Ectodermal cell (in vitro differentiated cells): ENCODE data around the gene VANGL2.

ENCODE experiments used
- H3K27ac ChIP-seq: 2 replicates; pipeline ENCODE4 v1.7.0; 2013; ENCODE audit warnings: mild to moderate bottlenecking, low read depth, low read length; ENCODE audit not compliant: insufficient read depth, poor library complexity, severe bottlenecking
- H3K27me3 ChIP-seq: 2 replicates; pipeline ENCODE4 v1.7.0; 2013; ENCODE audit warnings: mild to moderate bottlenecking, low read length; ENCODE audit not compliant: insufficient read depth, control insufficient read depth, poor library complexity, severe bottlenecking
- H3K36me3 ChIP-seq: one replicate; pipeline ENCODE4 v1.7.0; 2013; ENCODE audit warnings: low read length; ENCODE audit not compliant: control insufficient read depth, insufficient read depth
- H3K4me1 ChIP-seq: one replicate; pipeline ENCODE4 v1.7.0; 2013; ENCODE audit warnings: low read length; ENCODE audit not compliant: control insufficient read depth, insufficient read depth
- H3K4me3 ChIP-seq: 2 replicates; pipeline ENCODE4 v1.7.0; 2013; ENCODE audit warnings: low read depth, low read length, control low read depth; ENCODE audit not compliant: insufficient read depth
- H3K9me3 ChIP-seq: 2 replicates; pipeline ENCODE4 v1.7.0; 2013; ENCODE audit warnings: mild to moderate bottlenecking, low read length, moderate library complexity; ENCODE audit not compliant: control insufficient read depth
- WGBS, 2 experiments: methylation state at CpG; one replicate each; pipeline ENCODE4 v1.1.7; 2013; ENCODE audit warnings: missing lambda C conversion rate in 2 of 2; 5-methylcytosine and 5-hydroxymethylcytosine counted together

The VANGL2 gene

GRCh38 chr1:160438317-160438918, 38.1 kb downstream of the VANGL2 start:
- H3K36me3 ChIP-seq = no peaks in the 10 kb centered on the region
- WGBS, 2 experiments = 91% methylated on average over 4 of the region's 4 CpGs
- H3K4me1 ChIP-seq = no peaks in the 10 kb centered on the region
- no peaks in the 10 kb centered on the region for H3K27me3 ChIP-seq
- no peak overlapping the region for H3K4me3 ChIP-seq
- H3K27ac ChIP-seq = no peak overlapping the region
- H3K9me3 ChIP-seq = no peaks in the 10 kb centered on the region

DNA sequence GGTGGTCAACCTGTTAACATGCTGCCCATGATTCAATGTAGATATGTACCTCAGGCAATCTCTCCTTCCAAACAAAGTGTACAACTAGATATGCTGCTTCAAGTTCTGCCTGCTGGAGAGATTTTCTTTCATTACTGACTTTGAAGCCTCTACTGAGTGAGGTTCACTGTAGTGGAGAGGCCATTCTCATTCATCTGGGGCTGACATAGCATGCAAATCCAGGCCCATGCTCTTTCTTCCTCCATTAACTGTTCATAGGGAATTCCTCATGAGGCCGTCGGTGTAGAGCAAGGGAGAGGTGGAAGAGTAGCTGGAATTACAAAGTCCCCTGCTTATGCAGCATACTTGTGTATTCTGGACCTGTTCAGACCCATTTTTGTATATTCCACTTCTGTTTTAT, 38.6 kb downstream of the VANGL2 start:
- Histone ChIP-seq H3K36me3 (no peaks in the 10 kb centered on the region), H3K4me3 (no peak overlapping the region), H3K9me3 (no peaks in the 10 kb centered on the region), H3K27me3 (no peaks in the 10 kb centered on the region), H3K4me1 (no peaks in the 10 kb centered on the region), H3K27ac (no peak overlapping the region)
- 87 to 92% methylated on average over 2 of the region's 2 CpGs for WGBS, 2 experiments

- no CpG with 5 or more reads among the region's 2 CpGs for WGBS, 2 experiments
- no peak overlapping the region for H3K27ac ChIP-seq
- no peaks in the 10 kb centered on the region for H3K36me3 ChIP-seq
Observed at GRCh38 chr1:160439718-160440117, 39.4 kb downstream of the VANGL2 start.

GRCh38 chr1:160446945-160447600, 46.7 kb downstream of the VANGL2 start:
- H3K4me1 ChIP-seq = no peaks in the 10 kb centered on the region
- no peak overlapping the region for H3K27ac ChIP-seq
- H3K27me3 ChIP-seq = no peaks in the 10 kb centered on the region
- no peak overlapping the region for H3K4me3 ChIP-seq
- WGBS, 2 experiments = 90 to 95% methylated on average over 5 to 6 of the region's 8 CpGs
- H3K9me3 ChIP-seq = no peaks in the 10 kb centered on the region
- no peaks in the 10 kb centered on the region for H3K36me3 ChIP-seq

More at GRCh38 chr1:160439718-160440117, 39.4 kb downstream of the VANGL2 start:
- Histone ChIP-seq H3K4me1 (no peaks in the 10 kb centered on the region), H3K4me3 (no peak overlapping the region), H3K27me3 (no peaks in the 10 kb centered on the region), H3K9me3 (no peaks in the 10 kb centered on the region)

DNA sequence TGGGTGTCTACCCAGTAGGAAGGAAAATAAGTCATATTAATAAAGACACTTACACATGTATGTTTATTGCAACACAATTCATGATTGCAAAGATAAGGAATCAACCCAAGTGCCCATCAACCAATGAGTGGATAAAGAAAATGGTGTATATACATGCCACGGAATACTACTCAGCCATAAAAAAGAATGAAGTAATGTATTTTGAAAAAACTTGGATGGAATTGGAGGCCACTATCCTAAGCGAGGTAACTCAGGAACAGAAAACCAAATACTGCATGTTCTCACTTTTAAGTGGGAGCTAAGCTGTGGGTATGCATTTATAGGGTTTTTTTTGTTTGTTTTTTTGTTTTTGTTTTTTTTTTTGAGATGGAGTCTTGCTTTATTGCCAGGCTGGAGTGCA, 49.1 kb downstream of the VANGL2 start:
- no peaks in the 10 kb centered on the region for H3K36me3 ChIP-seq
- no peaks in the 10 kb centered on the region for H3K9me3 ChIP-seq
- no peak overlapping the region for H3K4me3 ChIP-seq
- H3K27me3 ChIP-seq = no peaks in the 10 kb centered on the region
- 91 to 96% methylated on average over 2 of the region's 2 CpGs for WGBS, 2 experiments
- no peaks in the 10 kb centered on the region for H3K4me1 ChIP-seq
- no peak overlapping the region for H3K27ac ChIP-seq

DNA sequence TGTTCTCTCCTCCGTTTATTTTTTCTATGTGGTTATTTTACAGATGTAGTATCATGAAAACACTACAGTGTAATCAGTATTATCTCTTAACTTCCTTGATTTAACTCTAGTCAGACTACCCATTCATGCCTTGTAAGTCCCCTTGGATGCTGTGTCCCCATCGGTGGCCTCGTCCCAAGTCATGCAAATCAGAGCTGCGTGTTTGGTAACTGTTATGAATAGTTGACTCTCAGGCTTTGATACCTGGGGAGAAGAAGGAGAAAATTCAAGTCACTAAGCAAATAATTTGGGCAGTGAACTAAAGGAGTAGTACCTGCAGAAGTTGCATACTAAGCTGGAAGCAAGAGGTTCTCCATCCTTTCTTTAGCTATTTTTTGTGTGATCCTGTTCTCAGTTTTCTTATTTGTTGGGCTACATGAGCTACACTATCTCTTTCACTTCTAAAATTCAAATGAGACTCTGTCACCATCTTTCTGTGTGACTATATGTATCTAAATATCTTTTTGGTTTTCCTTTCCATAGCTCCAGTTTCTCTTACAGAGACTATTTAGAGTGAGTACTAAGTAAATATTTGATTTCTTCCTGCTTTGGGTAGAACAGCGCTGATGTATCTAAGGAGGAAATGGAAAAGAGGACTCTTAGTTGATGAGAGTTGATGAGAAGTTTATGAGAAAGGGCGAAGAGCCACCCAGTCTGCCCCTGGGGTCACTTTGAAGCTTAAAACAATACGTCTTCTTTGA, 50.9 kb downstream of the VANGL2 start:
- WGBS, 2 experiments = 91 to 93% methylated on average over 6 of the region's 7 CpGs
- Histone ChIP-seq H3K4me1 (no peaks in the 10 kb centered on the region), H3K27me3 (no peaks in the 10 kb centered on the region), H3K9me3 (no peaks in the 10 kb centered on the region), H3K27ac (no peak overlapping the region), H3K36me3 (no peaks in the 10 kb centered on the region), H3K4me3 (no peak overlapping the region)

DNA sequence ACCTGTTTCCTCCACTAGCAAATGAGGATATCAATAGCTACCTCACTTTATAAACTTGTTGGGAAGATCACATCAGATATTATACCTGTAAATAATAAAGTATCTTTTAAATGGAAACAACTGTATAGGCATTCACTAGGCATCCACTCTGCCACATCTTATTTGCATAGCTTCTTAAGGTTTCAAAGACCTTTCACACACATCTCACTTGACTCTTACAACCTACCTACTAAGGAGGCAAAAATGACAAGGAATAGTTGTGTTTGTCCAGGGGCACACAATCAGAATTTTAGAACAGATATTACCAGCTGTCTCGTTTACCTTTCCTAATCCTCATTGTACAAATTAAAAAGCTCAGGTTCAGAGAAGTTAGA, 51.5 kb downstream of the VANGL2 start:
- Histone ChIP-seq H3K4me1 (no peaks in the 10 kb centered on the region), H3K4me3 (no peak overlapping the region), H3K27ac (no peak overlapping the region), H3K36me3 (no peaks in the 10 kb centered on the region), H3K9me3 (no peaks in the 10 kb centered on the region), H3K27me3 (no peaks in the 10 kb centered on the region)
- 81 to 100% methylated on average over 1 of the region's 1 CpG for WGBS, 2 experiments

DNA sequence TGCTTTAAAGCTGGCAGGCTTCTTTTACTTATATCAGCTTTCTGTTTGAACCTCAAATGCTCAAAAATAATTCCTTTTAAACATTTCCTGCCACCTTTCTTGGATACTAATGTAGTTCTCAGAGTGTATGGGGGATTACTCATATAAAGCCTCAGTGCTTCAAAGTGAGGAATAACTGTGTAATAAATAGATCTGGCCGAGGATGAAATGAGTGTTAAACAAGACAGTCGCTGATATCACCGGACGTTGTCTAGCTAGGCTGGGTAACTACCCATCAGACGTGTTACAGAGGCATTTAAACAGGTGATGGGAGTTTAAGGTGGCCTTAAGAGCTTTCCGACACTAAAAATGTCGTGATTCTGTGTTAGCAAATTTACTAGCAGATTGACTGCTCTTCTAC, 53.1 kb downstream of the VANGL2 start:
- Histone ChIP-seq H3K4me3 (no peak overlapping the region), H3K27ac (no peak overlapping the region), H3K27me3 (no peaks in the 10 kb centered on the region), H3K4me1 (no peaks in the 10 kb centered on the region), H3K36me3 (no peaks in the 10 kb centered on the region), H3K9me3 (no peaks in the 10 kb centered on the region)
- 94 to 96% methylated on average over 7 of the region's 7 CpGs for WGBS, 2 experiments

DNA sequence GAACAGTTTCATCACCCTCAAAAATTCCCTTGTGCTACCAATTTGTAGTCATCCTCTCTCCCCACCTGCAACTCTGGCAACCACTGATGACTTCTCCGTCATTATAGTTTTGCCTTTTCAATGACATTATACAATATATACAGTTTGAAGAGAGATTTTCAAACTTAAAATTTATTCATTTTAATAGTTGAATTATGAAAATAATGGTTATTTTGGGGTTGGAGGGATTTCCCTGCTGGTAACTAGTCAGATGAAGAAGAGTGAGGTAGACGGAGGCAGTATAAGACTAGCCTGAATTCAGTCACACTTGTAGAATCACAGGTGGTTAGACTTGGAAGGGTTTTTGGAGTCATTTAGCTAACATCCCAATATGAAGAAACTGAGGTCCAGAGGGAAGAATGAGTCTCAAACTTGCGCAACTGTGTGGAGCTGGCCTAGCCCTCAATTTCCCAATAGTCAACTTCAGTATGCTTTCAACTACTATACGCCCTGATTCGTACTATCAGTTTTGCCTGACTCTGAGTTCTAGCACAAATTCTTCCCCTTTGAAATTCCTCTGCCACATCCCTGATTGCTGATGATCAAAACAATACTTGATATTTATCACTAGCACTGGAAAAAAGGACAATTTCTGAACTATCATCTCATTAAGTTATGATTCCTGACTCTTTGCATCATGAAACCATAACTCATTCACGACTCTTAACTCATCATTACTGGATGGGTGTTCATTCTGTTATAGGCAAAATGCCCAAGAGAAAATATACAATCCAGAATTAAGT, 54.2 kb downstream of the VANGL2 start:
- WGBS, 2 experiments = 92 to 99% methylated on average over 5 of the region's 6 CpGs
- Histone ChIP-seq H3K27me3 (no peaks in the 10 kb centered on the region), H3K27ac (no peak overlapping the region), H3K4me3 (no peak overlapping the region), H3K4me1 (peaks cover 5% of the 10 kb centered on the region), H3K9me3 (no peaks in the 10 kb centered on the region), H3K36me3 (no peaks in the 10 kb centered on the region)

- no peaks in the 10 kb centered on the region for H3K27me3 ChIP-seq
- H3K4me1 ChIP-seq = peaks cover 5% of the 10 kb centered on the region
- H3K27ac ChIP-seq = no peak overlapping the region
- H3K36me3 ChIP-seq = no peaks in the 10 kb centered on the region
- WGBS, 2 experiments = 86% methylated on average over 1 of the region's 1 CpG; no CpG with 5 or more reads in 1 of the 2 experiments
- no peak overlapping the region for H3K4me3 ChIP-seq
- H3K9me3 ChIP-seq = no peaks in the 10 kb centered on the region
Observed at GRCh38 chr1:160455153-160455517, 54.8 kb downstream of the VANGL2 start.
